ENCODE data around the gene BIN1. TPM values are rescaled to one million over a fixed set of nuclear protein-coding genes. Genes with fewer than 3 reads are reported as not detected.
A peak's percentile ranks its signal among the peaks of the same experiment; 100 is the strongest.

The BIN1 gene, protein sequence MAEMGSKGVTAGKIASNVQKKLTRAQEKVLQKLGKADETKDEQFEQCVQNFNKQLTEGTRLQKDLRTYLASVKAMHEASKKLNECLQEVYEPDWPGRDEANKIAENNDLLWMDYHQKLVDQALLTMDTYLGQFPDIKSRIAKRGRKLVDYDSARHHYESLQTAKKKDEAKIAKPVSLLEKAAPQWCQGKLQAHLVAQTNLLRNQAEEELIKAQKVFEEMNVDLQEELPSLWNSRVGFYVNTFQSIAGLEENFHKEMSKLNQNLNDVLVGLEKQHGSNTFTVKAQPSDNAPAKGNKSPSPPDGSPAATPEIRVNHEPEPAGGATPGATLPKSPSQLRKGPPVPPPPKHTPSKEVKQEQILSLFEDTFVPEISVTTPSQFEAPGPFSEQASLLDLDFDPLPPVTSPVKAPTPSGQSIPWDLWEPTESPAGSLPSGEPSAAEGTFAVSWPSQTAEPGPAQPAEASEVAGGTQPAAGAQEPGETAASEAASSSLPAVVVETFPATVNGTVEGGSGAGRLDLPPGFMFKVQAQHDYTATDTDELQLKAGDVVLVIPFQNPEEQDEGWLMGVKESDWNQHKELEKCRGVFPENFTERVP
- total RNA-seq: 100 to 1,000 TPM in 1 of 2 experiments, 10 to 100 TPM in 1; 98.8 to 101 TPM

DNA sequence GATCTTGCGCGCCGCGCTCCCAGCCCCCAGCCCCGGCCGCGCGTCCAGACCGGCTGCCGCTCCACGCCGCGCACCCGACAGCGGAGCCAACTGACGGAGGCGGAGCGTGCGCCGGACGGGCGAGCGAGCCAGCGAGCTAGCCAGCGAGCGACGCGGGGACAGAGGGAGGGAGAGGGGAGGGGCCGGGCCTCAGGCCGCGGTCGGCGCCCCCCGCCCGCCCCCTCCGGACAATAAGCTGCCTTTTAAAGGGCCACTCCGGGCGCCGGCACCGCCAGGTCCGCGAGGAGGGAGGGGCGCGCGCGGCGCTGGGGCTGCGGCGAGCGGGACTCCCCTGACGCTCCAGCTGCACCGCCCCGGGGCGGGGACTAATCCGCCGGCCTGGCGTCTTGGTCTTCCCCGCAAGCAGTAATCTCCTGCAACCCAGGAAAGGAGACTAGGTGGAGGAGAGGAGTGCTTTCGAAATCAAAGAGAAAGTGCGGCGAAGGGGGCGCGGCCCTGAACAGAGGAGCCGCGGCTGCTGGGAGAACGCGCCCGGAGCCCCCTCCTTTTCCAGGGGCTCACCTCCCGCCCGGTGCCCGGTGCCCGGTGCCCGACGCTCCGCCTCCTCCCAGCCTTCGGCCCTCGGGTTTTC lies at the start of gene BIN1:
TSS of gene BIN1 (minus strand) at position 164 of the 631 bp plus-strand sequence. CDS start 211 bp downstream, outside the sequence.
- H3K27me3 Mint-ChIP-seq: peaks cover 7% of the 10 kb centered on the region
- peaks cover 5% of the 10 kb centered on the region for H3K4me1 Mint-ChIP-seq
- H3K9me3 Mint-ChIP-seq: no peaks in the 10 kb centered on the region
- peak within 1 kb of the TSS; percentile 80 for H3K4me3 Mint-ChIP-seq
- H3K36me3 Mint-ChIP-seq: no peaks in the 10 kb centered on the region
- no peak within 1 kb of the TSS for H3K27ac Mint-ChIP-seq
- DNase-seq: peak; percentile 84

DNA sequence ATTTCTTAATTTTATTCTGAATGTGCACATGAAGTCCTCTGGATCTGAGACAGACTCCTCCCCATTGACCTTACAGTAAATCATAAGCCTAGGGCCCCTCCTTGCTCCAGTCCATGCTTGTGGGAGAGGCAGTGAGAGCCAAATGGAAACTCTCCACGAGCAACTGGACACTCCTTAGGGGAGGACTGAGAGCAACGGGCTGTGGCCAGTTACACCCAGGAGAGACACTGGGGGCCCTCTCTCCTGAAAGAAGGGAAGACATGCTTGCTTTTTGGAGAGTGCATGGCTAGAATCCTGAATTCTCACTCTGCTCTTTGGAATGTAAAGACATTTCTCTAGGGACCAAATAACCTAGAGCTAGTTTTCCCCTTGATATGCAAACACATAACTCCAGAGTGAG lies 49.0 kb upstream of the BIN1 start:
- no peak overlapping the region for H3K4me3 Mint-ChIP-seq
- H3K9me3 Mint-ChIP-seq: peaks cover 2% of the 10 kb centered on the region
- H3K27me3 Mint-ChIP-seq: no peaks in the 10 kb centered on the region
- no peaks in the 10 kb centered on the region for H3K36me3 Mint-ChIP-seq
- DNase-seq: no peak
- H3K27ac Mint-ChIP-seq: no peak overlapping the region
- no peaks in the 10 kb centered on the region for H3K4me1 Mint-ChIP-seq

DNA sequence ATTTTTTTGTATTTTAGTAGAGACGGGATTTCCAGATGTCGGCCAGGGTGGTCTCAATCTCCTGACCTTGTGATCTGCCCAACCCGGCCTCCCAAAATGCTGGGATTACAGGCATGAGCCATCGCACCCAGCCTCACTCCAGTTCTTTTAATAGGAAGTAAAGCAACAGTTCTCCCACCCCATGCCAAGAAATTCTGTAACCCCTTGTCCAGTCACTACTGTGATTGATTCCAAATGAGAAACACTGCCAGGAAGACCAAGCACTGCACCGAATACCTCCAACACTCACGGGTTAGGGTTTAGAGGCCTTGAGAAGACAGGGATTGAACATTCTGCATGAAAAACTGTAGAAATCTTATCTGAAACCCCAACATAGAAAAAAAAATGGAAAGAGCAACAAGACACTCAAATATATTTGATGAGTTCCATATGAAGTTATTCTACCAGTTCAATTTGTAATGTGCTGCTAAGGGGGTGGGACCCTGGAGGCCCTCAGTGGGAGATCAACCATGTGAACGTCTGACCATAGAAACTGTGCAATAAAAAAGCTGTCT lies 48.2 kb upstream of the BIN1 start:
- Mint-ChIP-seq H3K4me1 (no peaks in the 10 kb centered on the region), H3K27me3 (no peaks in the 10 kb centered on the region), H3K4me3 (no peak overlapping the region), H3K9me3 (peaks cover 4% of the 10 kb centered on the region), H3K36me3 (no peaks in the 10 kb centered on the region), H3K27ac (no peak overlapping the region)
- DNase-seq: no peak

DNA sequence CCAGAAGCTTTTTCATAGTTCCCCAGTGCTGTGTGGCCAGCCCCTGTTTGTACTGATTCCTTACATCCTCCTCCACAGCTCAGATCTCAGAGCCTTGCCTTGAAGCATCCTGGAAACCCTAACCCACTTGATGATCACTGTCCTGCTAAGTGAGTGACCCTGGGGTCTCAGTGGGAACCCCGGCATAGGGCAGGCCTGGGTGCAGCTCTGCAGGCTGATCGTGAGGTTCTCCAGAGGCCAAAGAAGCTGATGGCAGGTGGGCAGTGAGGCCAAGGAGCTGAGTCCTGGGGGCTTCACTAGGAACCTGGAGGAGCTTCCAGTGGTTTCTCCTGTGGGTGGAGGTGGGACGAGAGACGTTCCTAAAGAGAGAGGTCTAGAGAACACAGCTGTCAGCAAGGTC lies 47.4 kb upstream of the BIN1 start:
- Mint-ChIP-seq H3K27me3 (no peaks in the 10 kb centered on the region), H3K27ac (no peak overlapping the region), H3K36me3 (no peaks in the 10 kb centered on the region), H3K9me3 (peaks cover 4% of the 10 kb centered on the region), H3K4me3 (no peak overlapping the region), H3K4me1 (no peaks in the 10 kb centered on the region)
- no peak for DNase-seq

DNA sequence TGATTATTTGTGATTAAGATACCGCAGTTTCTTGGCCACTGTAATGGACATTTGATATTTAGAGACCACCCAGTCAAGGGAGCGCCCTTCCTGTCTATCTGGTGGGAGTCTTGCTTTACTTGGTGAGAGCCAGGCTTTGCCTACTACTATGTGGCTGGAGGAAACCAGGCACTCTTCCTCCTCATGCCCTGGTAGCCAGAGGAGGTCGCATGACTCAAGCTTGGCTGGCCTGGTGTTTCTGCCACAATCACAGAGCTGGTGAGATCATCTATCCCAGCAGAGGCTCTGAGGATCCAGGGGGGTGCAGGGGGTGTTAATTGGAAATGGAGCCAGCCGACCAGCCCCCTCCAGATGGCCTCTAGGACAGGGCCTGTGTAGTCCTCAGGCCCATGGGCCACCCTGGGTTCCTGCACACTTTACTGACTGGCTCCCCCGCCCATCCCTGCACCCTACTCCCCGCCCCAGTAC lies 46.8 kb upstream of the BIN1 start:
- H3K27ac Mint-ChIP-seq: no peak overlapping the region
- no peak for DNase-seq
- H3K9me3 Mint-ChIP-seq: peaks cover 4% of the 10 kb centered on the region
- no peaks in the 10 kb centered on the region for H3K4me1 Mint-ChIP-seq
- no peak overlapping the region for H3K4me3 Mint-ChIP-seq
- H3K27me3 Mint-ChIP-seq: no peaks in the 10 kb centered on the region
- H3K36me3 Mint-ChIP-seq: no peaks in the 10 kb centered on the region

DNA sequence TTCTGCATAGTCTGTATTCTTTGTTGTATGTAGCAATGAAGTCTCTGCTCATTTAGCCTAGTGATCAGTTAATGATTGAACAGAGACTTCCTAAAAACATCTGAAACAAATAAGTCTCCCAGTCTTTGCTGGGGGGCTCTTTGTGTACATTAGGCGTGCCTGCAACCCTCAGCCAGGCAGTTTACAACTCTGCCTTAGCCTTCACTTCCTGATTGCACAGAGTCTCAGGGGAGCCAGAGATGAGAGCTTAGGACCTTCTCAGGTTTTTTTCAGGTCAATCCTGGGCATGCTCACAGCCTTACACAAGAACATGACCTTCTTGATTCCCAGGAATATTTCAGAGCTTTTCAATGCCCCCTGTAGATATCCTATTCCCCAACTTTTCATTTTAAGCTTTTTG lies 44.0 kb upstream of the BIN1 start:
- Mint-ChIP-seq H3K27me3 (no peaks in the 10 kb centered on the region), H3K36me3 (no peaks in the 10 kb centered on the region), H3K4me3 (no peak overlapping the region), H3K9me3 (peaks cover 4% of the 10 kb centered on the region), H3K27ac (no peak overlapping the region), H3K4me1 (no peaks in the 10 kb centered on the region)
- DNase-seq: no peak

DNA sequence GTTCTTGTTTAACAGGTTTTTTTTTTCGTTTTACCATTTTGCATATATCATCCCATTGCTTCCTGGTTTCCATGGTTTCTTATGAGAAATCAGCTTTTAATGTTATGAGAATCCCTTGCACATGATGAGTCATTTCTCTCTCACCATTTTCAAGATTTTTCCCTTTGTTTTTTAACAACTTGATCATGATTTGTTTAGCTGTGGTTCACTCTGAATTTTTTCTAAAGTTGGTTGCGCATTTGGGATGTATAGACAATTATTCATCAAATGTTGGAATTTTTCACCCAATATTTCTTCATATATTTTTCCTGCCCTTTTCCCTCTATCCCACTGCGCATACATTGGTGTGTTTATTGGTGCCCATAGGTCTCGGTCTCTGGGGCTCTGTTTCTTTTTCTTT lies 42.4 kb upstream of the BIN1 start:
- Mint-ChIP-seq H3K27ac (no peak overlapping the region), H3K27me3 (no peaks in the 10 kb centered on the region)
- DNase-seq: no peak

DNA sequence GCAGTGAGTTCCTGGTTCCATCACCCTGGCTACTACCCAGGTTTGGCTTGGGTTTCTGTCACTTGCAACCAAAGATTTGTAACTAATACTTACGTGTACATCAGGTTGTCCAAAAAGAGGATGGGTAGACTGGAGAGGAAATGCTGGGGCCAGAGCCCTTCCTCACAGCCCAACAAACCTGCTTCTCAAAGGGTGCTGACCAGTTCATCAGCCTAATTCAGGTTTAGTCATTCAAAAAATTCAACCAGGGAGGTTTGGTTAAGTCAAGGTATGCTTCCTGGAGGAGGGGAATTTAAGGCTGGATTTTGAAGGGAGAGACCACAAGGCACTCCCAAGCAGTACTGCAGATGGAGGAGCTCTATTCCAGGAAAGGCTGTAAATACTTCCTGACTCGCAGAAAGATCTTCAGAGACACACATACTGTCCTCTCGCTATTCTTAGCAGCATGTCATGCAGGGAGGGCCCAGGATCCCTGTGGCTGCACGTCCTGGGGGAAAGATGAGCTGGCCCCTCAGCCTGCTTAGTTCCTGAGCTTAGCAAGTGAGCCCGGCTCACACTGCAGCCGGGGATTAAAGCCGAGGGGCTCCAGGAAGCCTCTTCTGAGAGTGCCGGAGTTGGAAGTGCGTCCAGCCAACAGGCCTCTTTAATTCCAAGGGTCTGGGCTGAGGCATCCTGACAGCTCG lies 40.0 kb upstream of the BIN1 start:
- Mint-ChIP-seq H3K27me3 (no peaks in the 10 kb centered on the region), H3K4me3 (no peak overlapping the region), H3K9me3 (peaks cover 4% of the 10 kb centered on the region), H3K36me3 (no peaks in the 10 kb centered on the region), H3K27ac (no peak overlapping the region), H3K4me1 (no peaks in the 10 kb centered on the region)
- DNase-seq: no peak

More for the DNA sequence above, 42.4 kb upstream of the BIN1 start:
- Mint-ChIP-seq H3K4me3 (no peak overlapping the region), H3K4me1 (no peaks in the 10 kb centered on the region), H3K36me3 (no peaks in the 10 kb centered on the region), H3K9me3 (peaks cover 4% of the 10 kb centered on the region)

DNA sequence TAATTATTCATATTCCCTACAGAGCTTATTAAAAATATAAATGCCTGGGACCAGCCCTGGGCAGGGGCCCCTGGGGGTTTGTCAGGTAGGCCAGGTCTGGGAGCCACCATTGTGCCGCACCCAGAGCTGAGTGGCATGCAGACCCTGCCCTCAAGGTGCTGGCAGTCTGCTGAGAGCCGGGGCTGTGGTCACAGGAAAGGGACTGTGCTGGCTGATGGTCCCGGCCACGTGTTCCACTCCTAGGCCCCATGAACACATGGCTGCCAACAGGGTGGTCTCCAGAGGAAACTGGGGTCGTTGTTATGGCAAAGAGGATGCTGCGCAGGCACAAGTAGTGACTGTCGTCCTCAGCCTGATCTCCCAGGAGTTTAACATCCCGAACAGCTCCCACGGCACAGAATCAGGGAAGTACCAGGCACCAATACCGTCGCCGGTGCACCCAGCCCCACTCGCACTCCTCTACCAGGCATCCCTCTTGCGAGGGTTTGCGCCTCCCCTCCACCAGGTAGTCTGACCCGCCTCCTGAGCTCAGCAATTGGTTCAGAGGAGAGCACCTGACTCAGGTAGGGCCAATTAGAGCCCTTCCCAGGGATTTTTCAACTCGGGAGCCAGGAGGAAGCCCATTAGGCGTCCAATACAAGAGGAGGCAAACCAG lies 39.2 kb upstream of the BIN1 start:
- Mint-ChIP-seq H3K9me3 (peaks cover 2% of the 10 kb centered on the region), H3K27me3 (no peaks in the 10 kb centered on the region), H3K4me1 (no peaks in the 10 kb centered on the region), H3K27ac (no peak overlapping the region), H3K4me3 (no peak overlapping the region), H3K36me3 (no peaks in the 10 kb centered on the region)
- no peak for DNase-seq

DNA sequence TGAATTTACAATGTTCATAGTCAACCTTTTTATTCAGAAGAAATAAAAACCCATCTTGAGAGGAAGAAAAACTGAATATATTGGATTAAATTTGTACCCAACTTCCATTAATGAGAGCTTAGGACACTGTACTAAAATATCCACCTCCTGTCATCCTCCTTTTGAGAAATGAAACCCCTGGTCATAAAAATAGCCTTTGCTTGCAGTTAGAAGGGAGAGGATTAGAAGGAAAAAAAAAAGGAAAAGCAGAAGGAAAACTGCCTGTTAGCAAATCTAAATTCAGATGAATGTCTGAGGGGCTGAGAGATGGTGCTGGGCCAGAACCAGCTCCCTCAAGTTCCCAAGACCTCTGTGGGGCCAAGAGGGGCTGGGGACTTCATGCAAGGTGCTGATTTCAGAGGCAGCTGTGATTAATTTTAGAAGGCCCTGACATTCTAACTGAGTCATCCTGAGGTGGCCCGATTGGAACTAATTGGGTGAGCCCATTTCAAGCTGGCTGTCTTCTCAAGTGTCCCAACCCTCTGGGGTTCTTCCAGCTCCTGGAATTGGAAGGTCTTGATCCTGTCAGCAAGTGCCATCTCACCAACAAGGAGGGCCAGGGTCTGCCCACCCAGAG lies 38.4 kb upstream of the BIN1 start:
- Mint-ChIP-seq H3K27me3 (no peaks in the 10 kb centered on the region), H3K9me3 (no peaks in the 10 kb centered on the region), H3K27ac (no peak overlapping the region), H3K4me1 (no peaks in the 10 kb centered on the region), H3K36me3 (no peaks in the 10 kb centered on the region), H3K4me3 (no peak overlapping the region)
- DNase-seq: no peak

DNA sequence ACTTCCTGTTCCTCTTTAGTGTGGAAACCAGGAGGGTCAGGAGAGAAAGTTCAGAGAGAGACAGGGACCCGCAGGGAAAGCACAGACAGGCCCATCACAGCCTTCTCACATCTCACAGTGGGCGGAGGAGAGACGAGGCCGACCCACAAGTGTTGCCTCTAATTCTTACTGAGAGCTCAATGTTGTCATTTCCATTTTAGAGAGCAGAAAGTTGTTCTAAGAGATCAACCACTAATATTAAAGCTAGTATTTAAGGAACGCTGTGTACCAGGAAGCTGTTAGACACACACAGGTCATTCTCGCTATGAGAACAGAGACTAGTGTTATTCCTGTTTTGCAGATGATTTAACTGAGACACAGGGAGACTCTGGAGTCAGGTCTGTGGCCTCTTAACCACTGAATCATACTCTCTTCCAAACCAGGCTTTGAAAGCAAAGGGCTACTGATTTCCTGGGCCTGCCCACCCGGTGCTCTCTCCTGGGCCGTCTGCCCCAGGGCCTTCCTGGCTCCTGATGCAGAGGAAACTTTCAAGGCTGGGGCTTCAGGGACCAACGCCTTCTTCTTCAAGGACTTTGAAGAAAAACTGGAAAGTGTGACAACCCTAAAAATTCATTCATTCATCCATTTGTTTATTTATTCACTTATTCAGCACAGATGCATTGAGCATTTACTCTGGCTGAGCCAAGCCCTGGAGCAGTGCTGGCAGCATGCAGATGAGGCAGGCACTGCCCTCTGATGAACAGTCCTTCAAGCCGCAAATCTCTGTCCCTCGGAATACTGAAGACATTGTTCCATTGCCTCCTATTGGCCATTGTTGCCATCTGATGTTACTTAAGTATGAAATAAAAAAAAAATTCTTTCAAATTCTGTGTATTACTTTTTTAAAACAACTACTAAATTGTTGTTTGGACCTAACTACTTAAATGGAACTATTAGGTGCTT lies 37.2 kb upstream of the BIN1 start:
- Mint-ChIP-seq H3K27ac (no peak overlapping the region), H3K9me3 (no peaks in the 10 kb centered on the region), H3K4me1 (no peaks in the 10 kb centered on the region), H3K4me3 (no peak overlapping the region), H3K36me3 (no peaks in the 10 kb centered on the region), H3K27me3 (no peaks in the 10 kb centered on the region)
- DNase-seq: no peak

DNA sequence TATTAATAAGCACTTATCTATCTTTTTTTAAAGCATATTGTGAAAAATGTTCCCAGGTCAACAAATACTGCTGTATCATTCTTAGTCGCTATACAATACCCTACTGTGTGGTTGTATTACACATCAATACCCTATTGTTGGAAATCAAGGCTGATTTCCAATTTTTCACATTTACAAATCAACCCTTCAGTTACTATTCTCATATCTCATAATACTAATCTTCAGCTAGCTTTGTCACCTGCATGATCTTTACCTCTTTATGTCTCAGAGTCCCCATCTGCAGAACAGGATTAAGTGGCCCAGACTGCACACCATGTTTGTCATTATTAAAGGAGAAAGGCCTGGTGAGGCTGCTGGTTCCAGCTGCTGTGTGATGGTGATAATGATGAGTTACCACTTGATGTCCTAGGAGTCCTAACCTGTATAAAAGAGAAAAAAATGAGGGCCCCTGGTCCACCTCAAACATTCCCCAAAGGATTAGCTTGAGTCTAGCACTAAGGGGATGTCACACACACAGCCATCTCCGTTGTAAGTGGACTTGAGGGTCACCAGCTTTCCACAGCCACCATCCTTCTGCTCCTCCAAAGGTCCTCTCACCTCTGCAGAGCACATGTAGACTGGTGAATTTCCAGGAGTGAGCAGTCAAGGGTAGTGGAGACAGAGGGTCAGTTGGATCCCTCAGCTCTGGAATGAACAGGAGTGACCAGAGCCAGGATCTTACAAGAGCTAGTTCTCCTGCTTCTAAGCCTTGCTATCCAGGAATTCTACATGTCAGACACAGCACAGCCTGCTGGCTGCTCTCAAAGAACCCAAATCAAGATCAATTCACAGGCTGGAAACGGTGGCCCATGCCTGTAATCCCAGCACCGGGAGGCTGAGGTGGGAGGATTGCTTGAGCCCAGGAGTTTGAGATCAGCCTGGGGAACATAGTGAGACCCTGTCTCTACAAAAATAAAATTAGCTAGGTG lies 36.0 kb upstream of the BIN1 start:
- no peaks in the 10 kb centered on the region for H3K27me3 Mint-ChIP-seq
- H3K36me3 Mint-ChIP-seq: no peaks in the 10 kb centered on the region

More for the DNA sequence above, 36.0 kb upstream of the BIN1 start:
- Mint-ChIP-seq H3K27ac (no peak overlapping the region), H3K4me1 (no peaks in the 10 kb centered on the region), H3K9me3 (no peaks in the 10 kb centered on the region), H3K4me3 (no peak overlapping the region)
- DNase-seq: no peak
